Glutamatergic neuron (in vitro differentiated cells): ENCODE measurements around the gene HOXB4. TPM values are rescaled to one million over a fixed set of nuclear protein-coding genes. Genes with fewer than 3 reads are reported as not detected.
A peak's percentile ranks its signal among the peaks of the same experiment; 100 is the strongest.

Source experiments
- DNase-seq: peaks from one replicate; pipeline ENCODE4 v3.0.0; 2022
- H3K27ac Mint-ChIP-seq: one replicate; pipeline ENCODE4 v1.8.0; 2020; ENCODE audit warnings: mild to moderate bottlenecking, mixed read lengths, inconsistent platforms; ENCODE audit not compliant: unreplicated experiment
- H3K27me3 Mint-ChIP-seq: one replicate; pipeline ENCODE4 v1.8.0; 2020; ENCODE audit warnings: mild to moderate bottlenecking, moderate library complexity, mixed read lengths, inconsistent platforms; ENCODE audit not compliant: unreplicated experiment
- H3K36me3 Mint-ChIP-seq: one replicate; pipeline ENCODE4 v1.8.0; 2020; ENCODE audit warnings: mild to moderate bottlenecking, mixed read lengths, inconsistent platforms; ENCODE audit not compliant: unreplicated experiment
- H3K4me1 Mint-ChIP-seq: one replicate; pipeline ENCODE4 v1.8.0; 2020; ENCODE audit warnings: mild to moderate bottlenecking, low read depth, mixed read lengths, inconsistent platforms; ENCODE audit not compliant: unreplicated experiment
- H3K4me3 Mint-ChIP-seq: one replicate; pipeline ENCODE4 v1.8.0; 2020; ENCODE audit warnings: mild to moderate bottlenecking, mixed read lengths, inconsistent platforms; ENCODE audit not compliant: unreplicated experiment
- H3K9me3 Mint-ChIP-seq: one replicate; pipeline ENCODE4 v1.8.0; 2020; ENCODE audit warnings: mild to moderate bottlenecking, moderate library complexity, mixed read lengths, inconsistent platforms; ENCODE audit not compliant: unreplicated experiment
- CTCF ChIP-seq: fragments of 200-600 bp; sonication (generic); IDR thresholded peaks from one replicate; pipeline ENCODE4 v1.5.0; 2021; ENCODE audit not compliant: partially characterized antibody, unreplicated experiment
- long read RNA-seq: library from polyadenylated mRNA; unstranded; transcript quantifications from one replicate; pipeline ENCODE4 v2.0.0, GENCODE V29; 2020; ENCODE audit not compliant: unreplicated experiment
- total RNA-seq: library from RNA; stranded (reverse); fragmentation: NEBNext Ultra II Directional; extraction: Animal tissue kit (Norgen Biotek cat#: 25700); gene quantifications from one replicate; pipeline ENCODE4 v1.2.1, GENCODE V29; 2021; ENCODE audit not compliant: unreplicated experiment

The HOXB4 gene
- not detected for total RNA-seq
- long read RNA-seq: 0 reads

- Mint-ChIP-seq H3K4me3 (peak within 1 kb of the TSS; percentile 15), H3K9me3 (peaks cover 21% of the 10 kb centered on the region), H3K36me3 (no peaks in the 10 kb centered on the region), H3K27ac (no peak within 1 kb of the TSS), H3K4me1 (no peaks in the 10 kb centered on the region), H3K27me3 (peaks cover 60% of the 10 kb centered on the region)
- TF ChIP-seq CTCF: no peak
- peak; percentile 54 for DNase-seq
Observed at GRCh38 chr17:48577946-48578615, at the start of gene HOXB4. TSS of gene HOXB4 (minus strand) at chr17:48578350. CDS start at chr17:48578319, 31 bp downstream.

DNA sequence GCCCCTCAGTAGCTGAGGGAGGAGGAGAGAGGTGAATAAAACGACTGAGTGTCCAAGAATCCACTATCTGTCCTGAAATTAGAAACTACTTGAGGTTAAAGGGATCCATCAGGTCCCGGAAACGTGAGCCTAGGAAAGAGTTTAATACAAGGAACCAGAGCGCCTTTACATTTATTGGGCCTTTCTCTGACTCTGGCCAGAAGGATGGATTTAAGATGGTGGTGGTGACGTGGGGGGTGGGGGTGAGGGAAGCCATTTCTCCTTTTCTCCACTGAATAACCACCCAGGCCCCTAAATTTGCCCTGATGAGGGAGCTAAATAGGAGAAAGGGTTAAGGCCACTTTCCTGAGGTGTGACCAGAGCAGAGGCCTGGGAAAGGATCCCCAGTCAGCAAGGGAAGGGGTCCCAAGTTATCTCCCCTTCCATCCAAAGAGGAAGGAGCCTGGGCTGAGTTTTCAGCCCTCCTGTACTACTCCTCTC, 49.0 kb upstream of the HOXB4 start:
- no peak overlapping the region for H3K4me3 Mint-ChIP-seq
- H3K27ac Mint-ChIP-seq: no peak overlapping the region
- TF ChIP-seq CTCF: no peak
- H3K36me3 Mint-ChIP-seq: no peaks in the 10 kb centered on the region
- peaks cover 6% of the 10 kb centered on the region for H3K9me3 Mint-ChIP-seq
- H3K4me1 Mint-ChIP-seq: no peaks in the 10 kb centered on the region
- no peak for DNase-seq
- H3K27me3 Mint-ChIP-seq: peaks cover 30% of the 10 kb centered on the region

GRCh38 chr17:48626245-48627117, 48.3 kb upstream of the HOXB4 start, which contains the start of gene HOXB9:
TSS of gene HOXB9 (minus strand) at chr17:48626358. CDS start at chr17:48626269, 89 bp downstream.
- no peak within 1 kb of the TSS for H3K27ac Mint-ChIP-seq
- H3K9me3 Mint-ChIP-seq: peaks cover 6% of the 10 kb centered on the region
- H3K4me1 Mint-ChIP-seq: no peaks in the 10 kb centered on the region
- no peak for TF ChIP-seq CTCF
- H3K27me3 Mint-ChIP-seq: peaks cover 33% of the 10 kb centered on the region
- no peaks in the 10 kb centered on the region for H3K36me3 Mint-ChIP-seq
- peak within 1 kb of the TSS; percentile 35 for H3K4me3 Mint-ChIP-seq
- no peak for DNase-seq

DNA sequence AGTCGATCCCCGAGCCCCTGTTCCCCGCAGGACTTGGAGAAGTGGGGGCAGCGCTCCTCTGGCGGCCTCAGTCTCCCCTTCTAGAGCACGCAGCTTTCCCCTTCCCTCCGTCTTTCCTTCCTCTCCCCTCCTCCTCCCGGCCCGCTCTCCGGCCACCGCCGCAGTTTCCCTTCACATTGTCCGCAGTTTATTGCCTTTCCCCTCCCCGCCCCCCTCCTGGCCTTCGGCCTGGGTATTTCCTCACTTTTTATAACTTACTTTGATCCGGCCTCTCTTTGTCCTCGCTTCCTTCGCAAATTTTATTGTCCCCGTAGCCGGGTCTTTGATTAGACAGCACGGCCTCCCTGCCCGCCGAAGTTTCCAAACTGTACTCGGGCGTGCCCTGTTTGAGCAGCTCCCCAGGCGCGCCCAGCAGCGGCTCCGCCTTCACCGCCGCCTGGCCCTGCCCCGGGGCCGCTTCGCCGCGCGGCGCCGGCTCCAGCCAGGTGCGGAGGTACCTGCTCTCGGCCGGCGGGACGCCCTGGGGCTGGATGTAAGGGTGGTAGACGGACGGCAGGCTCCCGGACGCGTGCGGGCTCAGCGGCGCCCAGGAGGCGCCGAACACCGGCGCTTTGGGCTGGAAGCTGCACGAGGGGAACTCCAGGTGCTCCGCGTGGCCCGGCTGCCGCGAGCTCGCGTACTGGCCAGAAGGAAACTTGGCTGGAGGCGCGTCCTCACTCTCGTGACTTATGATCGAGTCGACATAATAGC, 47.5 kb upstream of the HOXB4 start:
- TF ChIP-seq CTCF: no peak
- peaks cover 37% of the 10 kb centered on the region for H3K27me3 Mint-ChIP-seq
- H3K4me3 Mint-ChIP-seq: peak overlapping the region; percentile 35
- no peak for DNase-seq
- H3K4me1 Mint-ChIP-seq: no peaks in the 10 kb centered on the region
- peaks cover 6% of the 10 kb centered on the region for H3K9me3 Mint-ChIP-seq
- H3K36me3 Mint-ChIP-seq: no peaks in the 10 kb centered on the region
- no peak overlapping the region for H3K27ac Mint-ChIP-seq
